ENCODE data around the gene ALLC.

DNA sequence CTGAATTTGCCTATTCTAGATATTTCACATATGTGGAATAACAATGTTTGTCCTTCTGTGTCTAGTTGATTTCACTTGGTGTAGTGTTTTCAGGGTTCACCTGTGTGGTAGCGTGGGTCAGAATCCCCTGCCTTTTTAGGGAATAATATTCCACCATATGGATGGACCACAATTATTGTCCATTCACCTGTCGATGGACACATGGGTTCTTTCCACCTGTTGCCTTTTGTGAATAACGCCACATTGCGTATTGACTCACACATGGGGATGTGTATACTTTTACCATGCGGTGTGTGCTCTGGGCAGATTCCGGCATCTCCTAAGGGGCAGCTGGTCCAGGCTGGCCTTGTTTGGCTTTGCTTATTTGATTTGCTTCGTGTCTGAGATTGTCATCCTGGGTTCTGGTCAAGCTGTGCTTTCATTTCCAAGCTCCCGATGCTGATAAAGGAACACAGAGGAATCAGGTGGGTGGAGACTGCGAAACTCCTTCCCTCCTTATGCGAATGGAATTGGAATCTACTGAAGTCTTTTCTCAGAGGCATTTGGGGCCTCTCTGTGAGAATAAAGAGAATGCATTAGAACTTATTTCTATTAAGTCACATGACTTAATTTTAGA lies 18.9 kb upstream of the ALLC start:
- TF ChIP-seq EZH2 (IDR thresholded peaks at IDR 0.05; ENCODE audit: low read length, unreplicated experiment) (no peak), CTCF (conservative IDR thresholded peaks at IDR 0.05; ENCODE audit: low read depth, low read length) (no peak)

Measured in PC-3 (cell line).